Prostate gland (tissue), 2 donors: Measurements from ENCODE around the gene DZIP1. TPM values are rescaled to one million over a fixed set of nuclear protein-coding genes. Genes with fewer than 3 reads are reported as not detected.

ENCODE experiments used
- DNase-seq: peaks from one replicate; pipeline ENCODE4 v3.0.0-alpha.2; 2019; ENCODE audit warnings: low spot score
- H3K27ac ChIP-seq, 2 donors: fragments of 200-600 bp; sonication (generic); 2 replicates each; pipeline ENCODE4 v1.5.1; 2017 to 2019
- H3K27me3 ChIP-seq: fragments of 200-600 bp; sonication (generic); replicated peaks from 2 replicates; pipeline ENCODE4 v1.5.1; 2019; ENCODE audit not compliant: insufficient read depth
- H3K36me3 ChIP-seq, 2 donors: fragments of 200-600 bp; sonication (generic); 1 replicate in 1 of 2; 2 replicates in 1 of 2; pipeline versions ENCODE4 v1.5.1 to v1.8.1; 2017 to 2019
- H3K4me1 ChIP-seq: fragments of 200-600 bp; sonication (generic); replicated peaks from 2 replicates; pipeline ENCODE4 v1.5.1; 2019
- H3K4me3 ChIP-seq, 2 donors: fragments of 200-600 bp; sonication (generic); 2 replicates each; pipeline ENCODE4 v1.5.1; 2017 to 2019
- H3K9me3 ChIP-seq: fragments of 200-600 bp; sonication (generic); 2 replicates; pipeline ENCODE4 v1.5.1; 2017
- POLR2A ChIP-seq: fragments of 450-650 bp; IDR thresholded peaks from one replicate; pipeline ENCODE4 v1.6.1; 2016; ENCODE audit warnings: antibody characterized with exemption, mild to moderate bottlenecking
- POLR2AphosphoS5 ChIP-seq: sonication (generic); formaldehyde crosslinking; IDR thresholded peaks from one replicate; pipeline ENCODE4 v1.6.1; 2017; ENCODE audit warnings: antibody characterized with exemption
- WGBS: methylation state at CpG from one replicate; pipeline ENCODE4 v1.1.5; 2018; 5-methylcytosine and 5-hydroxymethylcytosine counted together
- intact Hi-C: fragments of 100-400 bp; cut with DNase I; formaldehyde crosslinking; loops from one replicate; pipeline ENCODE4 v1.14.2; 2022
- total RNA-seq, 2 donors: library from RNA; depleted of rRNA; stranded (reverse); fragments of >200 nt; gene quantifications; one replicate each; pipeline ENCODE4 v1.1.0, GENCODE V29; 2016
- TF ChIP-seq, protein P1 (sequence below), 4 experiments: fragments of 200-600 bp in 2 of 4; fragments of 450-650 bp in 2 of 4; sonication (generic) in 2 of 4; IDR thresholded peaks; 1 replicate in 3 of 4; 2 replicates in 1 of 4; pipeline ENCODE4 v1.5.1; 2016 to 2019; ENCODE audit warnings: antibody characterized with exemption in 4 of 4, mild to moderate bottlenecking in 2 of 4, moderate library complexity in 2 of 4

Gene DZIP1
- total RNA-seq, 2 donors from 2014 or later = 6.4 to 19.0 TPM

DNA sequence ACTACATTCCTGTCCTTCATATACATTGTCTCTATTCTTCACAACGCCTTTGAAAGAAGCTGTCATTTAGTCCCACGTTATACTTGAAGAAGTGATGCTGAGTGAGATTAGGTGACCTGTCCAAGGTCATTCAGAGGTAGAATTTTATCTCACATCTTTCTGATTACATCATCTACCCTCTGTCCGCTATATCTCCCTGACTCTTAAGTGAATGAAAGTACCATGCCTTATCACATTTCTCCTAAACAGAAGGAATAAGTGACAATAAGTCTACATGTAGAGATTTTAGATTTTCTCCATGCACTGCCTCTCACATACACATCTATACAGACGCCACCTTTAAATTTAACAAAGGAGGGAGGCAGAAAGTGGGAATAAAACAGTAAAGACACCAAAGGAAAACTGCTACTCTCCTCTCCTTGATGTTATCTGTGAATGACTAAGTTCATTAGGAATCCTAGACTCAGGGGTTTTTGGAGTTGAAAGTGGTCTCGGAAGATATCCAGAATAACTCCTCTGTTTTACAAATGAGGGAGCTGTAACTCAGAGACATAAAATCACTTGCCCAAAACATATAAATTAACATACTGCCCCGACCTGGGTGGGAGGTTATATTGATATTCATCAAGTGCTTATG, 96.9 kb downstream of the DZIP1 start:
- Histone ChIP-seq H3K4me1 (no peaks in the 10 kb centered on the region), H3K4me3 (no peak overlapping the region), H3K9me3 (no peaks in the 10 kb centered on the region), H3K27ac (no peak overlapping the region), H3K27me3 (peaks cover 5% of the 10 kb centered on the region), H3K36me3 (no peaks in the 10 kb centered on the region)
- no peak for TF ChIP-seq POLR2A
- no peak for TF ChIP-seq POLR2AphosphoS5
- TF ChIP-seq, protein P1, sequence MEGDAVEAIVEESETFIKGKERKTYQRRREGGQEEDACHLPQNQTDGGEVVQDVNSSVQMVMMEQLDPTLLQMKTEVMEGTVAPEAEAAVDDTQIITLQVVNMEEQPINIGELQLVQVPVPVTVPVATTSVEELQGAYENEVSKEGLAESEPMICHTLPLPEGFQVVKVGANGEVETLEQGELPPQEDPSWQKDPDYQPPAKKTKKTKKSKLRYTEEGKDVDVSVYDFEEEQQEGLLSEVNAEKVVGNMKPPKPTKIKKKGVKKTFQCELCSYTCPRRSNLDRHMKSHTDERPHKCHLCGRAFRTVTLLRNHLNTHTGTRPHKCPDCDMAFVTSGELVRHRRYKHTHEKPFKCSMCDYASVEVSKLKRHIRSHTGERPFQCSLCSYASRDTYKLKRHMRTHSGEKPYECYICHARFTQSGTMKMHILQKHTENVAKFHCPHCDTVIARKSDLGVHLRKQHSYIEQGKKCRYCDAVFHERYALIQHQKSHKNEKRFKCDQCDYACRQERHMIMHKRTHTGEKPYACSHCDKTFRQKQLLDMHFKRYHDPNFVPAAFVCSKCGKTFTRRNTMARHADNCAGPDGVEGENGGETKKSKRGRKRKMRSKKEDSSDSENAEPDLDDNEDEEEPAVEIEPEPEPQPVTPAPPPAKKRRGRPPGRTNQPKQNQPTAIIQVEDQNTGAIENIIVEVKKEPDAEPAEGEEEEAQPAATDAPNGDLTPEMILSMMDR (IDR thresholded peaks at IDR 0.05) = no peak
- intact Hi-C loops = no loop called here
- DNase-seq = no peak
- 59% methylated on average over 6 of the region's 6 CpGs for WGBS

DNA sequence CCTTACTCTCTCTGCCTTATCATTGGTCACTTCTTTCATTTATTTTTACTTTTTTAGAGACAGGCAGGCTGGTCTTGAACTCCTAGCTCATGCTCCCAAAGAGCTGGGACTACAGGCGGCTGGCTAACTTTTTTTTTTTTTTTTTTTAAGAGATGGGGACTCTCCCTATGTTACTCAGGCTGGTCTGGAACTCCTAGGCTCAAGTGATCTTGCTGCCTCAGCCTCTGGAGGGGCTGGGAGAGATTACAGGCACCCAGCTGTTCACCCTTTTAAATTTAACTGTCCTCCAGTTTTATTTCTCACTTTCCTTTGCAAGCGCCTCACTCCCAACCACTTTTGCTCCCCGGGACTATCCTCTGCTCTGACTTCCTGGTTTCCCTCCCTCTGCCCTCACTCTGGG, 97.6 kb downstream of the DZIP1 start:
- peaks cover under 1% of the 10 kb centered on the region for H3K27me3 ChIP-seq
- H3K4me1 ChIP-seq = no peaks in the 10 kb centered on the region
- WGBS = 47% methylated on average over 2 of the region's 3 CpGs
- H3K27ac ChIP-seq = no peak overlapping the region
- TF ChIP-seq POLR2AphosphoS5 (no peak), POLR2A (no peak)
- TF ChIP-seq, protein P1 (IDR thresholded peaks at IDR 0.05) = no peak
- intact Hi-C loops = no loop called here
- no peak for DNase-seq
- H3K9me3 ChIP-seq = no peaks in the 10 kb centered on the region
- H3K4me3 ChIP-seq = no peak overlapping the region
- H3K36me3 ChIP-seq = no peaks in the 10 kb centered on the region

DNA sequence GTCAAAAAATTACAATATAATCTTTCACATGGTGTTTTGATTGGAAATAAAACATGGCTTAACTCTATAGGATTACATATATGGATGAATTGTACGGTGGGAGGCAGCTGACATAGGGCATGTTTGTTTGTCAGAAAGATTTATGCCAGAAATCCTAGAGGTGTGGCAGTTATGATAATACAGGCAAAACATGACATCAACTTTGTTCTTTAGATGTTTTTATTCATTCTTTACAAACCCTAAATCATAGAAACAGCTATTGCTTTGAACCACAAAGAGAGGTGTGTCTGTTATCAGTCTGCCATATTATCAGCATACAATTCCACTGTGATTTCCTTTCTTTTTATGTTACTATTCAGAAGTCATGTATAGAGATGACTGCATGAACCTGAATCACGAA, 100.2 kb downstream of the DZIP1 start:
- Histone ChIP-seq H3K27me3 (no peaks in the 10 kb centered on the region), H3K4me3 (no peak overlapping the region), H3K27ac (no peak overlapping the region), H3K4me1 (no peaks in the 10 kb centered on the region), H3K9me3 (no peaks in the 10 kb centered on the region), H3K36me3 (no peaks in the 10 kb centered on the region)
- TF ChIP-seq, protein P1 (IDR thresholded peaks at IDR 0.05) = no peak
- no peak for TF ChIP-seq POLR2AphosphoS5
- no peak for TF ChIP-seq POLR2A
- no peak for DNase-seq
- WGBS = 60% methylated on average over 2 of the region's 2 CpGs
- intact Hi-C loops = no loop called here

DNA sequence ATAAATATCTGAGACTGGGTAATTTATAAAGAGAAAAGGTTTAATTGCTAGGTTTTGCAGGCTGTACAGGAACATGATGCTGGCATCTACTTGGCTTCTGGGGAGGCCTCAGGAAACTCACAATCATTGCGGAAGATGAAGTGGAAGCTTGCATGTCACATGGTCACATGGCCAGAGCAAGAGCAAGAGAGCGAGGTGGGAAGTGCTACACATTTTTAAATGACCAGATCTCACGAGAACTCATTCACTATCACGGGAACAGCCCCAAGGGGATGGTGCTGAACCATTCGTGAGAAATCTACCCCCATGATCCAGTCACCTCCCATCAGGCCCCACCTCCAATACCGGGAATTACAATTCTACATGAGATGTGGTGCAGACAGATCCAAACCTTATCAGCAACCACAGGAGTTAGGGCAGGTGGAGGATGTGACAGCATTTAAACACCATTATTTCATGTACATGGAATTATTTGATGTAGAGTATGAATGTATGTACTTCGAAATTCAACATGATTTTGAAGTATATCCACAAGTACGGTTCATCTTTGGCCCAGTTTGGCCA, 102.5 kb downstream of the DZIP1 start:
- Histone ChIP-seq H3K27me3 (no peaks in the 10 kb centered on the region), H3K4me1 (no peaks in the 10 kb centered on the region), H3K36me3 (no peaks in the 10 kb centered on the region), H3K4me3 (no peak overlapping the region), H3K27ac (no peak overlapping the region), H3K9me3 (no peaks in the 10 kb centered on the region)
- DNase-seq = no peak
- intact Hi-C loops = no loop called here
- 95% methylated on average over 8 of the region's 8 CpGs for WGBS
- TF ChIP-seq, protein P1 (IDR thresholded peaks at IDR 0.05) = no peak
- TF ChIP-seq POLR2AphosphoS5 (no peak), POLR2A (no peak)

DNA sequence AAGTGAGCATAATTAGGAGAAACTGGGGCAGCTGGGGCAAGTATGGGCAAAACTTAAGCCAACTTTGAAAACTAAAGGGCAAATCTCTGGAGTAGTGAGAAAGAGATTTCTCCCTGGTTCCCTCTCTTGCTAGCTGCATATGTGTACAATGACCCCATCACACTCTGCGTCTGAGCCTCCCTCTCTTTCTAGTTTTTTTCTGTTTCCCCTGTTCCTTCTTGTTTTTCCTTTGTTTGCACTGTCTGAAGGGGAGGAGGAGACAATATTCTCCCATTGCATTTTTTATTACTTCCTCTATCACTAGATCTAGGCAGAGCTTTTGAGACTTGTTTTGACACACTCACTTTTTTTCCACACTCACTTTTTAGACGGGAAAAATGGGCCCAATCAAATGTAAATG, 103.2 kb downstream of the DZIP1 start:
- no peaks in the 10 kb centered on the region for H3K27me3 ChIP-seq
- intact Hi-C loops = no loop called here
- no peak overlapping the region for H3K27ac ChIP-seq
- whole genome bisulfite sequencing = 25% methylated on average over 2 of the region's 2 CpGs
- no peak for DNase-seq
- H3K4me1 ChIP-seq = no peaks in the 10 kb centered on the region
- TF ChIP-seq POLR2A (no peak), POLR2AphosphoS5 (no peak)
- TF ChIP-seq, protein P1 (IDR thresholded peaks at IDR 0.05) = no peak
- no peaks in the 10 kb centered on the region for H3K36me3 ChIP-seq
- no peaks in the 10 kb centered on the region for H3K9me3 ChIP-seq
- H3K4me3 ChIP-seq = no peak overlapping the region
